Measurements from ENCODE around the gene ZBTB2.
"Not testable (repeated sequence)": the region's sequence is repeated elsewhere in the genome, so short reads cannot be mapped to it uniquely, and the experiment has no call there.

ZBTB2 gene

GRCh38 chr6:151400473-151400872, 9.1 kb upstream of the ZBTB2 start:
- DNase-seq: no peak

DNA sequence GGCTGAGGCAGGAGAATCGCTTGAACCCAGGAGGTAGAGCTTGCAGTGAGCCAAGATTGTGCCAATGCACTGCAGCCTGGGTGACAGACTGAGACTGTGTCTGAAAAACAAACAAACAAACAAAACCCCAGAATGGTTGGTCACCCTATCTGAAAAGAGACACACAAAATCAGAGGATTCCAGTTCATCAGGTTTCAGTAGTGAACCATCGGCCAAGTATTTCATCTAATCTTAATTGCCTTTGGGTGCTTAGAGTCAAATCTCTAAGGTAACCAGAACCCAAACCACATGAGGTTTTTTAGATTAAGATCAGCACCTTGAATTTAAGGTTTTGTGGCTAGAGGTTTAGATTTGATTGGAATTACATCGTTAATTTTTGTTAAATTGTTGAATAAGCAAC, 8.3 kb upstream of the ZBTB2 start:
- peak; percentile 24 for DNase-seq

DNA sequence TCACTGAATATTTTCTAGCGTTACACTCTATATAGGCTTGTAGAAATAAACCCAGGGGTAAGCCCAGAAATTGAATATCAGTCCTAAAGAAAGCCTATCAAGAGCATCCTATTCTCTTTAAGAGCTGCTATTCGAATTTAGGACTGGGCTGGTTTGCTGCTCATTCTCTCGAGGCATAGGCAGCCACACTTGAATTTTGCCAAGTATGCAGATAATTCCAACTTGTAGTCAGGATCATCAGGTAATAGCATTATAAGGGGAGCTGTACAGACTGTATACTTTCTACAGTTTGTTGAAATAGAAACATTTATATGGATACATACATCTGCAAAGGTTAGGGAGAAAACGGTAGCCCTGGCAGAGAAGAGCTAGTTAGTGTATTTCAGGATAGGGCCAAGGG, 2.1 kb upstream of the ZBTB2 start:
- no peak for DNase-seq

- DNase-seq: no peak
Measured at GRCh38 chr6:151392427-151392826, 1.1 kb upstream of the ZBTB2 start.

- peak; percentile 87 for DNase-seq
Measured at GRCh38 chr6:151390851-151391470, 398 bp downstream of the ZBTB2 start.

DNA sequence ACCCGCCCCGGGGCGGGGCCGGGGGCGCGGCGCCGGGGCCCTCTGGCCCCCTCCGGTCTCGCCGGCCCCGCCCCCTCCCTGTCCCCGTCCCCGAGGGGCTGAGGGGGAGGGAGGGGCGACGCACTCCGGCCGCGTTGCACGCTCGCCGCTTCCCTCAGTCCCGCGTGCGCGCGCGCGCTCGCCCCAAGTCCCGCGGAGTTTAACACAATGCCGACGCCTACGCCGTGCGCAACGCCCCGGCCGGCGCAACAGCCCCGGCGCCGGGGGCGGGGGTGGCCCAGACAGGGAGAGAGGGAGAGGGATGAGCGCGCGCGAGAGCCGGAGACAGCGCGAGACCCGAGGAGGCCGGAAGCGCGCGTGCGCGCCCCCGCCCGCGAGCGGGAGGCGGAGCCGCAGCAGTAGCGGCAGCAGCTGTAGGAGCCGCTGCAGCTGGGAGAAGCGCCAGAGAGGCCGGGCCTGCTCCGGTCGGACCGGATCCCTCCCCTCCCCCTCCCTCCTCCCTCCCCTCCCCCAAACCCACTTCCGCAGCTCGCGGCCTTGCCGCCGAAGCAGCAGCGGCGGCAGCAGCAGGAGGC, 996 bp downstream of the ZBTB2 start:
- DNase-seq: peak; percentile 98

- no peak for DNase-seq
Measured at GRCh38 chr6:151389618-151390275, 1.6 kb downstream of the ZBTB2 start.

DNA sequence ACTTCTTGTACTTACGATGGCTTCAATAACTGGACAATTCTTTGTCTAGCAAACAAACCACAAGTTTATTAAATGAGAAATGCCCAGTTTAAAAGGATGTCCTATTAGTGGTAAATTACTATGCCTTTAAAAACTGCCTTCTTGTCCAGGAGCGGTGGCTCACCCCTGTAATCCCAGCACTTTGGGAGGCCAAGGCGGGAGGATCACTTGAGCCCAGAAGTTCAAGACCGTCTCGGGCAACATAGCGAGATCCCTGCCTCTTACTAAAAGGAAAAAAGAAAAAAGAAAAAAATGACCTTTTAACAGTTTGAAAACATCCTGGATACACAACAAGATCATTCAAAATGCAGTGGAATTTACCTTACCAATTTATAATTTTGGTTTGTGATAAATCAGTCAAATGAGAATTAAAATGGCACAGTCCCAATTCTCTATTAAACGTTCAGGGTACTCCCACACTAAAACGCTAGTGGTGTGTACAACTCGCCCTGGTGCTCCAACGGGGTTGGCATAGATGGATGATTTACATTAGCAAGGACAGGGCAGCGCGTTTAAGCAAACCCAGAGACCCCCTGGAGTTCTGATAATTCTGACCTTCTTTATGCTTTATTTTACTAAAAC, 2.3 kb downstream of the ZBTB2 start:
- no peak for DNase-seq

- no peak for DNase-seq
Measured at GRCh38 chr6:151388236-151388635, 3.1 kb downstream of the ZBTB2 start.

- no peak for DNase-seq
Measured at GRCh38 chr6:151387175-151387970, 4.0 kb downstream of the ZBTB2 start.

DNA sequence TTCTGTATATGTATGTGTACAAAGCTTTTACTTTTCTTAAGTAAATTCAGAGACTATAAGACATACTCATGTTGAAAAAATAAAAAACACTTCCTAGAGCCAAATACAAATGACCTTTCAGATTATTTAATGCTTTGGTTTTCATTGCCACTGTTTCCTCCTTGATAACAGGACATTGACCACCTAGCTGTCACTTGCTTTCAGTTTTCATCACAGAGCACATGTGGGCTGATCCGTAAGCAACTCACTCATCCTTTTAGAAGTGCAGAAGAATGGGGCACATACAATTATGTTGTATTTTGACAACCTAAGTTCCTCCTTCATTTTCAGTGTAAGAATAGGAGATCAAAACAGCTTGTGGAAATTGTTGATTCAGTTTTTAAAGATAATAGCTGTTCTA, 6.2 kb downstream of the ZBTB2 start:
- peak; percentile 43 for DNase-seq

DNA sequence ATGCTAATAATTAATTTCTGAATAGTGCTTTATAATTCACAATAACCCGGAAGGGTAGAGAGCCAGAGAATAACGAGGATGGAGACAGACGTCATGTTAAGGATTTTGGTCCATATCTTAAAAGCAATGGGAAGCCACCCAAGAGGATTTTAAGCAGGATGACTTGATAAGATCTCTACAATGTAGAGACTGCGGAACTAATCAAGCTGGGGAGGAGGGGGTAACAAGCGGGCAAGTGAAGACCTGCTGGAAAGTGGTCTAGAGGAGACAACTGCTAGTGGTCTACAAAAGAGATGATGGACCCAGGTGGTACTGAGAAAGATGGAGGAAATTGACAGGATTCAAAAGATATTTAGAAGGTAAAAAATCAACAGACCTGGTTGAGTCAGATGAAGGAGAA, 7.2 kb downstream of the ZBTB2 start:
- no peak for DNase-seq

- not testable (repeated sequence) for DNase-seq
Measured at GRCh38 chr6:151382631-151383030, 8.7 kb downstream of the ZBTB2 start.

DNA sequence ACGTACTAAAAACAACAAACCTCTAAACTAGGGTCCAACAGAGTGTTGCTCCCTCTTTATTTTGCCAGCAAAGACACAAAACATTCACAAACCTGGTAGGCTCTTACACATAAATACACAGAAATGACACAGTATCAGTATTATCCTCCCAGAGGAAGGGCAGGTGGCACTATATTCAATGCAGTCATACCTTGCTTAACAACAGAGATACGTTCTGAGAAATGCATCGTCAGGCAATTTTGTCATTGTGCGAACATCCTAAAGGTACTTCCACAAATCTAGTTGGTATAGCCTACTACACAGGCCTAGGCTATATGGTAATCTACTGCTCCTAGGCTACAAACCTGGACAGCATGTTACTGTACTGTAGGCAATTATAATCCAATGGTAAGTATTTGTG, 9.6 kb downstream of the ZBTB2 start:
- DNase-seq: no peak

DNA sequence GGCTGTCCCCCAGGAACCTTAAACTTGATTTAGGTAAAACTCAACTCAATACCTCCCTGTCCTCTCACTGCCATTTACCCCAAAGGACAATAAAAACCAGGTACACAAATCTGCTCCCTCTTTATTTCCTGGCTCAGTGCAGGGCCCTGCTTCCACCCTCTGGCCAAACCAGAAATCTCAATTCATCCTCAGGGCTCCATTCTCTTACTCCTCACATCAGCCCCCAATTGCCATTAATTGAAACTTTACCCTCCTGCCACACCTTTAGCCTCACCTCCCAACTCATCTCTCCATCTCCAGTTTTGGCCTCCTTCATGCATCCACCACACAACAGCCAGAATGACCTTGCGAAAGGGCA, 10.5 kb downstream of the ZBTB2 start:
- DNase-seq: no peak

DNA sequence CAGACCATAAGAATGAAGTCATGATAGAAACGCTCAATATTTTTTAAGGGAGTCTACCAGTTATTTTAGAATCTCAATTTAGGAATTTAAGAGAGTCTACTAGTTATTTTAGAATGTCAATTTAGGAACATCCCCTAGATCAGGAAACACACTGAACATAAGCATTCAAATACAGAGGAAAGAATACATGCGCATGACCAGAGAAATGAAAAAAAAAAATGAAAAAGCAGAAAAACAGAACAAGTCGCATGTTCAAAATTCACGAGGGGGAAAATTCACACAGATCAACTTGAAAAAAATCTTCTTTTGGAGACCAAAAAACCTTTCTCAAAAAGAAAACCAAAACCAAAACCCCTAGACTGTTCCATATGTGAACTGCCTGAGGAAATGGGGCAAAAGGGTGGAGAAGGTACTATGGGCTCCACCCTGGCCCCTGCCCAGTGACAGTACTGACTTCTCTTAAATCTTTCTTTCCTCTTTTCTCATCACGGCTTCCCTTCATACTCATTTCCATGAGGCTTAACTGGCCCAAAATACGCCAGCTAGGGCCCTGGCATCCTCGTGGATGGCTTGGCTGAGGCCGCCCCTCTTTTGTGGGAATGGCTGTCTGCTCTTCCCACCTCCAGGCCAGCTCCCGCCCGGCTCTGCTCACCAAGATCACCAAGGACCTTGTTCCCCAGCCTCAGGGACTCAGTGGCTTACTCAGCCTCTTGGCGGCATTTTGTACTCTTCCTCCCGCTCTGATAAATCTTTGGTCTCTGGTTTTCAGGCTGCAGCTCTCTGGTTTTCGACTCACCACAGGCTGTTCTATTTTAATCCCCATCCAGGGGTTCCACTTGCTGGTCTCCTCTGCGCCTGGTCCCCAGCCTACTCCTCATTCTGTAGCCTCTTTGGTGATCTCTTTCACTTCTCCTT, 11.2 kb downstream of the ZBTB2 start:
- peak; percentile 62 for DNase-seq

- DNase-seq: no peak
Measured at GRCh38 chr6:151377095-151377494, 14.3 kb downstream of the ZBTB2 start.

GRCh38 chr6:151376440-151376839, 14.9 kb downstream of the ZBTB2 start:
- DNase-seq: no peak

- no peak for DNase-seq
Measured at GRCh38 chr6:151375833-151376232, 15.5 kb downstream of the ZBTB2 start.

DNA sequence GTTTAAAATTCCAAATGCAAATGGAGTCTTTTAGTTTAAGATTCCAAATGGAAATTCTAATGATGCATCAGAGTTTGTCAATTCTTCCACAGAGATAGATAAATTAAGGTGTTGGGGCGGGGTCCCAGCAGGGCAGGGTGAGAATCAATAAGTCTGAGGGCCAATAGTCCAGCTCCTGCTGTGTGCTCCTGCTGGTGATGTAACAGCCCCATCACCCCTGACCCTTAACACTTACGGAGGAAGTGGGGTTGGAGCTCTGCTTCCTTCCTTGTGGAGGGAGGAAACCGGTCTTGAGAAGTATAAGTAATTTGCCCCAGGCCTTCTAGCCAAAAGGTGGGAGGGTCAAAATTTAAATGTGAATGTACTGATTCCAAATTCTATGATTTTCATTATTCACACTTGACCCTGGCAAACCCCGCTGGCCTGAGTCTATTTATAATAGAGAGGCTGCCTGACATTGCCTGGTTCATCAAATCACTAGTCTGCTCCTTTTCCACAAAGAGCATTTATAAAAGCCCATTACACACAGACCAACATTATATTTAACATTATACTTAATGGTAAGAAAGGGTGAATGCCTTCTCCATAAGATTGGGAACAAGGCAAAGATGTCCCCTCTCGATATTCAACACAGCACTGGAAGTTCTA, 17.2 kb downstream of the ZBTB2 start:
- DNase-seq: peak; percentile 44

DNA sequence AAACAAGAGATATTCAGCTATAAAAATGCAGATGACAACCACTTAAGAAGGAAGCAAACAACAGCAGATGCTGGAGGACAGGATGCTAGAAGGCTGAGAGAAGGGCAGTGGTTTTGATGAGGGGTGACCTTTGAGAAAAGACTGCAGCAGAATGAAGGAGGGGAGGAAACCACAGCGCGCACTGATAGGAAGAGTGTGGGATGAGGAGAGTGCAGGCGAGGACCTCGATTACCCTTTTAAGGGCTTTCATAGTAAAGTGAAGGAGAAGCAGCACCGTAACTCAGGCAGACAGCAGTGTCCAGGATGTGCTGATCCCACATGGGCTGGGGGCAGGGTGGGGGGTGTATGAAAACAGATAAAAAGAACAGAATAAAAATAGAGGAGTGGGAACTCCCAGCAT, 19.2 kb downstream of the ZBTB2 start:
- peak; percentile 27 for DNase-seq
